GM21576 (cell line): ENCODE results near the gene SYCP2.
"Not testable (repeated sequence)": the region's sequence is repeated elsewhere in the genome, so short reads cannot be mapped to it uniquely, and the experiment has no call there.

ENCODE experiments used
- ATAC-seq: cut with Tn5 transposase; IDR thresholded peaks from one replicate; pipeline ENCODE4 v1.9.1; 2021; ENCODE audit warnings: mild to moderate bottlenecking, moderate library complexity; ENCODE audit not compliant: unreplicated experiment

SYCP2 gene

GRCh38 chr20:59933296-59933848 is at the start of gene SYCP2:
Gene SYCP2, minus strand, starts transcription at chr20:59933637. Its CDS starts 11,224 bp downstream, at chr20:59922413.
- no peak for ATAC-seq

GRCh38 chr20:59983076-59983475 is 49.6 kb upstream of the SYCP2 start:
- no peak for ATAC-seq

GRCh38 chr20:59977086-59977485 is 43.6 kb upstream of the SYCP2 start:
- ATAC-seq = no peak

- ATAC-seq = no peak
Observed at GRCh38 chr20:59976156-59976782, 42.8 kb upstream of the SYCP2 start.

GRCh38 chr20:59972037-59972801 is 38.8 kb upstream of the SYCP2 start:
- no peak for ATAC-seq

- no peak for ATAC-seq
Observed at GRCh38 chr20:59971428-59971827, 38.0 kb upstream of the SYCP2 start.

- ATAC-seq = no peak
Observed at GRCh38 chr20:59966428-59966827, 33.0 kb upstream of the SYCP2 start.

GRCh38 chr20:59962155-59962554 is 28.7 kb upstream of the SYCP2 start:
- ATAC-seq = no peak

GRCh38 chr20:59961423-59961822 is 28.0 kb upstream of the SYCP2 start:
- ATAC-seq = no peak

- no peak for ATAC-seq
Observed at GRCh38 chr20:59958626-59959025, 25.2 kb upstream of the SYCP2 start.

- ATAC-seq = no peak
Observed at GRCh38 chr20:59958123-59958522, 24.7 kb upstream of the SYCP2 start, which contains the start of gene CDH26. Gene CDH26, plus strand, starts transcription at chr20:59958423. Its CDS starts 304 bp downstream, at chr20:59958727.

- not testable (repeated sequence) for ATAC-seq
Observed at GRCh38 chr20:59957568-59957967, 24.1 kb upstream of the SYCP2 start.

GRCh38 chr20:59955131-59955796 is 21.8 kb upstream of the SYCP2 start:
- no peak for ATAC-seq

GRCh38 chr20:59954718-59955117 is 21.3 kb upstream of the SYCP2 start:
- ATAC-seq = no peak

- no peak for ATAC-seq
Observed at GRCh38 chr20:59949911-59950310, 16.5 kb upstream of the SYCP2 start.

GRCh38 chr20:59948828-59949720 is 15.6 kb upstream of the SYCP2 start:
- ATAC-seq = no peak

- no peak for ATAC-seq
Observed at GRCh38 chr20:59948212-59948611, 14.8 kb upstream of the SYCP2 start.

- no peak for ATAC-seq
Observed at GRCh38 chr20:59947376-59947775, 13.9 kb upstream of the SYCP2 start.

- no peak for ATAC-seq
Observed at GRCh38 chr20:59945731-59946130, 12.3 kb upstream of the SYCP2 start.

GRCh38 chr20:59945175-59945574 is 11.7 kb upstream of the SYCP2 start:
- ATAC-seq = no peak

GRCh38 chr20:59944726-59945125 is 11.3 kb upstream of the SYCP2 start:
- ATAC-seq = no peak
